Coronary artery (tissue), 2 donors: ENCODE results near the gene LARGE1.

Experiments
- DNase-seq: peaks from one replicate; pipeline ENCODE4 v3.0.0-alpha.2; 2017; ENCODE audit warnings: low spot score
- H3K27ac ChIP-seq, 2 donors: fragments of 200-600 bp; sonication (generic); one replicate each; pipeline ENCODE4 v1.5.1; 2016 to 2019
- H3K4me3 ChIP-seq: fragments of 200-600 bp; sonication (generic); 2 replicates; pipeline ENCODE4 v1.5.1; 2016; ENCODE audit warnings: mild to moderate bottlenecking, moderate library complexity
- CTCF ChIP-seq: fragments of 200-600 bp; sonication (generic); IDR thresholded peaks from one replicate; pipeline ENCODE4 v1.5.1; 2019; ENCODE audit warnings: antibody characterized with exemption

The LARGE1 gene

GRCh38 chr22:33528183-33528582, 392.1 kb downstream of the LARGE1 start:
- Histone ChIP-seq H3K4me3 (no peak overlapping the region), H3K27ac (no peak overlapping the region)
- DNase-seq = no peak
- no peak for TF ChIP-seq CTCF

GRCh38 chr22:33526434-33527107, 393.7 kb downstream of the LARGE1 start:
- TF ChIP-seq CTCF = no peak
- DNase-seq = no peak

GRCh38 chr22:33524511-33525260, 395.6 kb downstream of the LARGE1 start:
- no peak for TF ChIP-seq CTCF
- Histone ChIP-seq H3K4me3 (no peak overlapping the region), H3K27ac (no peak overlapping the region)
- no peak for DNase-seq

More at GRCh38 chr22:33526434-33527107, 393.7 kb downstream of the LARGE1 start:
- H3K4me3 ChIP-seq = no peak overlapping the region
- H3K27ac ChIP-seq = no peak overlapping the region

GRCh38 chr22:33521879-33522665, 398.2 kb downstream of the LARGE1 start:
- no peak for TF ChIP-seq CTCF
- Histone ChIP-seq H3K4me3 (no peak overlapping the region), H3K27ac (no peak overlapping the region)
- no peak for DNase-seq

GRCh38 chr22:33520904-33521780, 399.1 kb downstream of the LARGE1 start:
- Histone ChIP-seq H3K4me3 (no peak overlapping the region), H3K27ac (no peak overlapping the region)
- DNase-seq = no peak
- no peak for TF ChIP-seq CTCF
